Measurements from ENCODE around the gene TMEM170B.

- TF ChIP-seq CTCF (IDR thresholded peaks at IDR 0.05; ENCODE audit: borderline replicate concordance, extremely low read depth, low read length, poor library complexity, severe bottlenecking), result no peak
- no peak for TF ChIP-seq EZH2 (IDR thresholded peaks at IDR 0.05; ENCODE audit: borderline replicate concordance, low read depth, low read length, severe bottlenecking)
Measured at GRCh38 chr6:11605507-11605905, 68.0 kb downstream of the TMEM170B start.

Data from DND-41 (cell line).